Fibroblast of pulmonary artery (primary cell): ENCODE data around the gene WDR35.
A peak's percentile ranks its signal among the peaks of the same experiment; 100 is the strongest.
"Not testable (repeated sequence)": the region's sequence is repeated elsewhere in the genome, so short reads cannot be mapped to it uniquely, and the experiment has no call there.

ENCODE experiments used
- DNase-seq: peaks from one replicate; pipeline ENCODE4 v3.0.0-alpha.2; 2010; ENCODE audit warnings: low read depth
- H3K4me3 ChIP-seq: replicated peaks from 2 replicates; pipeline ENCODE4 v1.5.1; 2011; ENCODE audit warnings: low read depth, mild to moderate bottlenecking, control low read depth, low read length, moderate library complexity
- CTCF ChIP-seq: IDR thresholded peaks from 2 replicates; pipeline ENCODE4 v1.5.1; 2011; ENCODE audit warnings: mild to moderate bottlenecking, control low read depth, low read length, inconsistent platforms; ENCODE audit errors: missing control alignments

Gene WDR35

GRCh38 chr2:19933351-19933981 lies 56.4 kb downstream of the WDR35 start:
- peak; percentile 88 for DNase-seq
- no peak for TF ChIP-seq CTCF
- no peak overlapping the region for H3K4me3 ChIP-seq

- DNase-seq: no peak
- no peak overlapping the region for H3K4me3 ChIP-seq
Measured at GRCh38 chr2:19932928-19933327, 57.0 kb downstream of the WDR35 start.

GRCh38 chr2:19929226-19929625 lies 60.7 kb downstream of the WDR35 start:
- no peak for DNase-seq
- TF ChIP-seq CTCF: no peak
- H3K4me3 ChIP-seq: no peak overlapping the region

More at GRCh38 chr2:19932928-19933327, 57.0 kb downstream of the WDR35 start:
- TF ChIP-seq CTCF: no peak

- H3K4me3 ChIP-seq, DNase-seq: not testable (repeated sequence)
Measured at GRCh38 chr2:19927816-19928215, 62.1 kb downstream of the WDR35 start.

- not testable (repeated sequence) for H3K4me3 ChIP-seq, DNase-seq
Measured at GRCh38 chr2:19924526-19924925, 65.4 kb downstream of the WDR35 start.

- DNase-seq, H3K4me3 ChIP-seq: not testable (repeated sequence)
Measured at GRCh38 chr2:19922188-19922587, 67.7 kb downstream of the WDR35 start.

GRCh38 chr2:19916385-19916950 lies 73.4 kb downstream of the WDR35 start:
- no peak for TF ChIP-seq CTCF
- no peak for DNase-seq
- no peak overlapping the region for H3K4me3 ChIP-seq

- no peak for TF ChIP-seq CTCF
- DNase-seq: no peak
- H3K4me3 ChIP-seq: no peak overlapping the region
Measured at GRCh38 chr2:19914266-19914975, 75.5 kb downstream of the WDR35 start.
